ENCODE results near the gene ZFAND3. TPM values are rescaled to one million over a fixed set of nuclear protein-coding genes. Genes with fewer than 3 reads are reported as not detected.
A peak's percentile ranks its signal among the peaks of the same experiment; 100 is the strongest.

Gene ZFAND3
- total and polyA plus RNA-seq, 2 donors (not counting 3 experiments of a cell fraction or from before 2014, with no cell fraction given), result 15.4 to 54.2 TPM

GRCh38 chr6:37850260-37850659 lies 30.7 kb downstream of the ZFAND3 start:
- Histone ChIP-seq H3K79me2 (ENCODE audit: control insufficient read depth, insufficient read depth, low read length) (peaks cover 89% of the 10 kb centered on the region), H2AFZ (ENCODE audit: low read depth, low read length) (no peak overlapping the region), H3K4me2 (ENCODE audit: insufficient read depth, low read length) (no peak overlapping the region), H3K27ac (ENCODE audit: insufficient read depth, low read depth, low read length) (no peak overlapping the region), H3K4me1 (ENCODE audit: control insufficient read depth, extremely low read depth, insufficient read depth, low read length) (no peaks in the 10 kb centered on the region), H4K20me1 (replicated peaks; ENCODE audit: control insufficient read depth, extremely low read depth, insufficient read depth, low read length) (peaks cover 20% of the 10 kb centered on the region), H3K9me1 (replicated peaks; ENCODE audit: control insufficient read depth, extremely low read depth, insufficient read depth, low read length) (no peaks in the 10 kb centered on the region), H3K36me3 (ENCODE audit: control insufficient read depth in 2 of 2, extremely low read depth in 1 of 2, insufficient read depth in 2 of 2, low read length in 2 of 2) (no peaks in the 10 kb centered on the region), H3K4me3 (replicated peaks in 1 of 3; ENCODE audit: insufficient read depth in 1 of 3, low read depth in 1 of 3, low read length in 3 of 3) (no peak overlapping the region), H3K27me3 (ENCODE audit: control insufficient read depth in 2 of 2, insufficient read depth in 2 of 2, low read length in 2 of 2) (no peaks in the 10 kb centered on the region), H3K9me3 (replicated peaks; ENCODE audit: control insufficient read depth, insufficient read depth, low read length) (no peaks in the 10 kb centered on the region), H3K9ac (replicated peaks; ENCODE audit: extremely low read depth, insufficient read depth, low read length) (no peak overlapping the region)
- BruUV-seq (replicated peaks), result no TSS peak
- peak; percentile 15 for FAIRE-seq
- intact Hi-C loops (cut with micrococcal nuclease) (no loop called here), dilution Hi-C loops (cut with MboI; ENCODE audit: extremely low pct_ligation_motif_present, low sequenced_read_pairs) (no loop called here)
- ChIA-PET POLR2A (no interaction called here), CTCF (no interaction called here)
- TF ChIP-seq FOS (IDR thresholded peaks at IDR 0.05; ENCODE audit: borderline replicate concordance, insufficient read depth, low read length), result no peak
- TF ChIP-seq POLR2A (IDR thresholded peaks at IDR 0.05; ENCODE audit: low read depth, low read length), result no peak
- TF ChIP-seq EZH2 (IDR thresholded peaks at IDR 0.05; ENCODE audit: borderline replicate concordance, low read depth, low read length, severe bottlenecking), result no peak
- TF ChIP-seq CTCF (IDR thresholded peaks at IDR 0.05; ENCODE audit: extremely low read depth in 1 of 2, insufficient read depth in 1 of 2, low read depth in 1 of 2, low read length in 2 of 2), result no peak
- no peak for TF ChIP-seq JUN (IDR thresholded peaks at IDR 0.05; ENCODE audit: borderline replicate concordance, insufficient read depth, insufficient read length, low read depth)
- TF ChIP-seq, protein P1, sequence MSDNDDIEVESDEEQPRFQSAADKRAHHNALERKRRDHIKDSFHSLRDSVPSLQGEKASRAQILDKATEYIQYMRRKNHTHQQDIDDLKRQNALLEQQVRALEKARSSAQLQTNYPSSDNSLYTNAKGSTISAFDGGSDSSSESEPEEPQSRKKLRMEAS (IDR thresholded peaks at IDR 0.05; ENCODE audit: insufficient read depth, insufficient read length), result no peak
- no peak for TF ChIP-seq MYC (IDR thresholded peaks at IDR 0.05; ENCODE audit: low read depth, low read length)
- no peak for TF ChIP-seq GATA2 (IDR thresholded peaks at IDR 0.05; ENCODE audit: insufficient read depth, insufficient read length, low read depth, low read length)
- TF ChIP-seq POLR2AphosphoS5 (IDR thresholded peaks at IDR 0.05; ENCODE audit: insufficient read depth, low read depth, low read length), result no peak
- DNase-seq (ENCODE audit: low read depth, low spot score), result no peak
